Karpas-422 (cell line): ENCODE data around the gene SMIM36. TPM values are rescaled to one million over a fixed set of nuclear protein-coding genes. Genes with fewer than 3 reads are reported as not detected.

ENCODE experiments used
- DNase-seq: peaks from one replicate; pipeline ENCODE4 v3.0.0-alpha.2; 2015
- H2AFZ ChIP-seq: fragments of 200-600 bp; sonication (generic); 2 replicates; pipeline ENCODE4 v1.6.1; 2014; ENCODE audit warnings: antibody characterized with exemption, low read length, mixed read lengths
- H3K27ac ChIP-seq: fragments of 200-600 bp; sonication (generic); 2 replicates; pipeline ENCODE4 v1.5.1; 2014; ENCODE audit warnings: mild to moderate bottlenecking, low read length, moderate library complexity
- H3K27me3 ChIP-seq: fragments of 200-600 bp; sonication (generic); 2 replicates; pipeline ENCODE4 v1.6.1; 2014; ENCODE audit warnings: low read length, mixed read lengths
- H3K36me3 ChIP-seq: fragments of 200-600 bp; sonication (generic); 2 replicates; pipeline ENCODE4 v1.6.1; 2014; ENCODE audit warnings: low read length, mixed read lengths; ENCODE audit not compliant: insufficient read depth
- H3K4me1 ChIP-seq: fragments of 200-600 bp; sonication (generic); 2 replicates; pipeline ENCODE4 v1.6.1; 2014; ENCODE audit warnings: mild to moderate bottlenecking, low read length, mixed read lengths
- H3K4me2 ChIP-seq: fragments of 200-600 bp; sonication (generic); 2 replicates; pipeline ENCODE4 v1.6.1; 2014; ENCODE audit warnings: low read length, low read depth, mild to moderate bottlenecking; ENCODE audit not compliant: poor library complexity, severe bottlenecking
- H3K4me3 ChIP-seq: fragments of 200-600 bp; sonication (generic); 2 replicates; pipeline ENCODE4 v1.5.1; 2014; ENCODE audit warnings: mild to moderate bottlenecking, antibody characterized with exemption, low read length, mixed read lengths
- H3K79me2 ChIP-seq: fragments of 200-600 bp; sonication (generic); 2 replicates; pipeline ENCODE4 v1.6.1; 2014; ENCODE audit warnings: mild to moderate bottlenecking, low read length, mixed read lengths
- H3K9ac ChIP-seq: fragments of 200-600 bp; sonication (generic); 2 replicates; pipeline ENCODE4 v1.6.0; 2014; ENCODE audit warnings: low read length
- H3K9me2 ChIP-seq: fragments of 200-600 bp; sonication (generic), shearing (Covaris generic); replicated peaks from 2 replicates; pipeline ENCODE4 v1.6.0; 2014; ENCODE audit warnings: mild to moderate bottlenecking, low read length, moderate library complexity; ENCODE audit not compliant: insufficient read depth
- H3K9me3 ChIP-seq: fragments of 300-700, 200-600 bp; sonication (generic); 2 replicates; pipeline ENCODE4 v1.6.1; 2014; ENCODE audit warnings: low read length, mixed read lengths
- H4K20me1 ChIP-seq: fragments of 200-600 bp; sonication (generic); 2 replicates; pipeline ENCODE4 v1.6.1; 2014; ENCODE audit warnings: mild to moderate bottlenecking, antibody characterized with exemption, low read length, low read depth; ENCODE audit not compliant: insufficient read depth
- total RNA-seq: library from RNA; depleted of rRNA; stranded (reverse); fragments of >200 nt; shearing (Covaris generic); gene quantifications from 2 replicates; pipeline ENCODE4 v1.2.3, GENCODE V29; 2014; ENCODE audit warnings: low replicate concordance

The SMIM36 gene
- total RNA-seq, 1 experiment from 2014 or later = not detected

GRCh38 chr17:55414983-55415382 is 96.3 kb downstream of the SMIM36 start:
- Histone ChIP-seq H3K79me2 (peaks cover 81% of the 10 kb centered on the region), H3K9me2 (no peaks in the 10 kb centered on the region), H3K9me3 (no peaks in the 10 kb centered on the region), H3K36me3 (peaks cover 74% of the 10 kb centered on the region), H4K20me1 (peaks cover 14% of the 10 kb centered on the region; the same call in 1 of the 2 replicates), H3K9ac (no peak overlapping the region), H3K27ac (0 out of 2 replicates have a peak overlapping the region, but pooled peaks have one; percentile 10), H3K27me3 (no peaks in the 10 kb centered on the region), H3K4me2 (no peak overlapping the region), H3K4me3 (no peak overlapping the region), H2AFZ (no peak overlapping the region), H3K4me1 (peaks cover 51% of the 10 kb centered on the region)
- no peak for DNase-seq

- no peak for DNase-seq
- H3K4me1 ChIP-seq = peaks cover 41% of the 10 kb centered on the region
- H3K4me2 ChIP-seq = no peak overlapping the region
- H3K36me3 ChIP-seq = peaks cover 75% of the 10 kb centered on the region
- H4K20me1 ChIP-seq = peaks cover 14% of the 10 kb centered on the region; the same call in 1 of the 2 replicates
- H3K4me3 ChIP-seq = no peak overlapping the region
- no peak overlapping the region for H3K27ac ChIP-seq
- no peak overlapping the region for H3K9ac ChIP-seq
- H2AFZ ChIP-seq = no peak overlapping the region
- H3K79me2 ChIP-seq = peaks cover 81% of the 10 kb centered on the region
- H3K27me3 ChIP-seq = no peaks in the 10 kb centered on the region
- no peaks in the 10 kb centered on the region for H3K9me3 ChIP-seq
- H3K9me2 ChIP-seq = no peaks in the 10 kb centered on the region
Measured at GRCh38 chr17:55413825-55414489, 97.3 kb downstream of the SMIM36 start.

- Histone ChIP-seq H3K36me3 (peaks cover 83% of the 10 kb centered on the region), H3K9ac (no peak overlapping the region), H3K4me3 (no peak overlapping the region)
Measured at GRCh38 chr17:55411463-55411855, 99.8 kb downstream of the SMIM36 start.

GRCh38 chr17:55410722-55411462 is 100.4 kb downstream of the SMIM36 start:
- no peaks in the 10 kb centered on the region for H3K27me3 ChIP-seq
- H3K79me2 ChIP-seq = peaks cover 57% of the 10 kb centered on the region
- no peak overlapping the region for H3K9ac ChIP-seq
- no peak for DNase-seq
- H3K4me1 ChIP-seq = peaks cover 10% of the 10 kb centered on the region
- H3K36me3 ChIP-seq = peaks cover 84% of the 10 kb centered on the region
- no peak overlapping the region for H3K4me2 ChIP-seq
- no peak overlapping the region for H3K4me3 ChIP-seq
- H3K9me3 ChIP-seq = no peaks in the 10 kb centered on the region
- H3K27ac ChIP-seq = no peak overlapping the region
- H2AFZ ChIP-seq = no peak overlapping the region
- no peaks in the 10 kb centered on the region for H3K9me2 ChIP-seq
- H4K20me1 ChIP-seq = peaks cover 14% of the 10 kb centered on the region; the same call in 1 of the 2 replicates

More at GRCh38 chr17:55411463-55411855, 99.8 kb downstream of the SMIM36 start:
- no peak overlapping the region for H3K27ac ChIP-seq
- peaks cover 14% of the 10 kb centered on the region; the same call in 1 of the 2 replicates for H4K20me1 ChIP-seq
- no peaks in the 10 kb centered on the region for H3K27me3 ChIP-seq
- no peak overlapping the region for H2AFZ ChIP-seq
- H3K4me1 ChIP-seq = peaks cover 16% of the 10 kb centered on the region
- H3K4me2 ChIP-seq = no peak overlapping the region
- no peaks in the 10 kb centered on the region for H3K9me3 ChIP-seq
- DNase-seq = no peak
- H3K79me2 ChIP-seq = peaks cover 62% of the 10 kb centered on the region
- no peaks in the 10 kb centered on the region for H3K9me2 ChIP-seq

GRCh38 chr17:55409030-55409800 is 102.0 kb downstream of the SMIM36 start:
- H3K79me2 ChIP-seq = peaks cover 40% of the 10 kb centered on the region
- H3K9me3 ChIP-seq = no peaks in the 10 kb centered on the region
- no peak for DNase-seq
- no peaks in the 10 kb centered on the region for H3K27me3 ChIP-seq
- no peak overlapping the region for H3K4me2 ChIP-seq
- H3K36me3 ChIP-seq = peaks cover 78% of the 10 kb centered on the region
- H3K9ac ChIP-seq = no peak overlapping the region
- no peaks in the 10 kb centered on the region for H3K4me1 ChIP-seq
- H3K4me3 ChIP-seq = no peak overlapping the region
- H2AFZ ChIP-seq = no peak overlapping the region
- peaks cover 4% of the 10 kb centered on the region; the same call in 1 of the 2 replicates for H4K20me1 ChIP-seq
- no peaks in the 10 kb centered on the region for H3K9me2 ChIP-seq
- H3K27ac ChIP-seq = no peak overlapping the region

- no peak overlapping the region for H3K9ac ChIP-seq
- no peaks in the 10 kb centered on the region for H3K27me3 ChIP-seq
- H3K27ac ChIP-seq = no peak overlapping the region
Measured at GRCh38 chr17:55407641-55408566, 103.3 kb downstream of the SMIM36 start.

GRCh38 chr17:55405600-55405999 is 105.7 kb downstream of the SMIM36 start:
- Histone ChIP-seq H3K4me1 (no peaks in the 10 kb centered on the region), H3K27me3 (no peaks in the 10 kb centered on the region), H3K36me3 (peaks cover 72% of the 10 kb centered on the region), H3K27ac (no peak overlapping the region), H2AFZ (no peak overlapping the region), H4K20me1 (no peaks in the 10 kb centered on the region), H3K9me2 (no peaks in the 10 kb centered on the region), H3K4me3 (no peak overlapping the region), H3K79me2 (peaks cover 17% of the 10 kb centered on the region), H3K9me3 (no peaks in the 10 kb centered on the region), H3K9ac (no peak overlapping the region), H3K4me2 (no peak overlapping the region)
- DNase-seq = no peak

More at GRCh38 chr17:55407641-55408566, 103.3 kb downstream of the SMIM36 start:
- Histone ChIP-seq H3K79me2 (peaks cover 31% of the 10 kb centered on the region), H4K20me1 (no peaks in the 10 kb centered on the region), H3K9me2 (no peaks in the 10 kb centered on the region), H3K4me1 (no peaks in the 10 kb centered on the region), H3K9me3 (no peaks in the 10 kb centered on the region), H2AFZ (no peak overlapping the region), H3K36me3 (peaks cover 75% of the 10 kb centered on the region), H3K4me2 (no peak overlapping the region), H3K4me3 (no peak overlapping the region)
- no peak for DNase-seq
